ENCODE results near the gene SLC35F3. TPM values are rescaled to one million over a fixed set of nuclear protein-coding genes. Genes with fewer than 3 reads are reported as not detected.

Gene SLC35F3
- total RNA-seq, 2 donors from 2014 or later = 0.13 TPM; not detected in 1

- no peaks in the 10 kb centered on the region for H3K27me3 ChIP-seq
- TF ChIP-seq CTCF (IDR thresholded peaks at IDR 0.05) = no peak
- no peak overlapping the region for H3K27ac ChIP-seq
- no peaks in the 10 kb centered on the region for H3K36me3 ChIP-seq
- H3K9ac ChIP-seq (ENCODE audit: low read depth in 2 of 2, low read length in 2 of 2) = no peak overlapping the region
- H3K9me3 ChIP-seq = no peaks in the 10 kb centered on the region
- no peak for DNase-seq
- no peaks in the 10 kb centered on the region for H3K4me1 ChIP-seq
- intact Hi-C loops (cut with DNase I) = no loop called here
- no peak overlapping the region for H3K4me3 ChIP-seq
Observed at GRCh38 chr1:234235434-234235881, 331.0 kb downstream of the SLC35F3 start.

GRCh38 chr1:234237393-234237792, 332.9 kb downstream of the SLC35F3 start:
- Histone ChIP-seq H3K9me3 (no peaks in the 10 kb centered on the region), H3K4me1 (no peaks in the 10 kb centered on the region), H3K9ac (ENCODE audit: low read depth in 2 of 2, low read length in 2 of 2) (no peak overlapping the region), H3K27ac (no peak overlapping the region), H3K4me3 (no peak overlapping the region), H3K36me3 (no peaks in the 10 kb centered on the region), H3K27me3 (no peaks in the 10 kb centered on the region)
- intact Hi-C loops (cut with DNase I) = no loop called here
- no peak for DNase-seq
- TF ChIP-seq CTCF (IDR thresholded peaks at IDR 0.05) = no peak

- Histone ChIP-seq H3K9me3 (no peaks in the 10 kb centered on the region), H3K27ac (no peak overlapping the region), H3K4me1 (no peaks in the 10 kb centered on the region), H3K27me3 (no peaks in the 10 kb centered on the region), H3K4me3 (no peak overlapping the region), H3K36me3 (no peaks in the 10 kb centered on the region), H3K9ac (ENCODE audit: low read depth in 2 of 2, low read length in 2 of 2) (no peak overlapping the region)
- intact Hi-C loops (cut with DNase I) = no loop called here
- DNase-seq = no peak
- no peak for TF ChIP-seq CTCF (IDR thresholded peaks at IDR 0.05)
Observed at GRCh38 chr1:234238060-234238459, 333.6 kb downstream of the SLC35F3 start.

- no peak overlapping the region for H3K9ac ChIP-seq (ENCODE audit: low read depth in 2 of 2, low read length in 2 of 2)
- H3K4me1 ChIP-seq = no peaks in the 10 kb centered on the region
- DNase-seq = no peak
- TF ChIP-seq CTCF (IDR thresholded peaks at IDR 0.05) = no peak
- H3K27me3 ChIP-seq = no peaks in the 10 kb centered on the region
- H3K36me3 ChIP-seq = no peaks in the 10 kb centered on the region
- intact Hi-C loops (cut with DNase I) = no loop called here
- no peak overlapping the region for H3K4me3 ChIP-seq
- no peaks in the 10 kb centered on the region for H3K9me3 ChIP-seq
- H3K27ac ChIP-seq = no peak overlapping the region
Observed at GRCh38 chr1:234239515-234239914, 335.0 kb downstream of the SLC35F3 start.

GRCh38 chr1:234239936-234240335, 335.5 kb downstream of the SLC35F3 start:
- no peak for TF ChIP-seq CTCF (IDR thresholded peaks at IDR 0.05)
- no peak overlapping the region for H3K4me3 ChIP-seq
- no peaks in the 10 kb centered on the region for H3K27me3 ChIP-seq
- H3K4me1 ChIP-seq = no peaks in the 10 kb centered on the region
- DNase-seq = no peak
- no peaks in the 10 kb centered on the region for H3K9me3 ChIP-seq
- no peak overlapping the region for H3K27ac ChIP-seq
- intact Hi-C loops (cut with DNase I) = no loop called here
- no peak overlapping the region for H3K9ac ChIP-seq (ENCODE audit: low read depth in 2 of 2, low read length in 2 of 2)
- H3K36me3 ChIP-seq = no peaks in the 10 kb centered on the region

- Histone ChIP-seq H3K9ac (ENCODE audit: low read depth in 2 of 2, low read length in 2 of 2) (no peak overlapping the region), H3K27ac (no peak overlapping the region), H3K4me1 (no peaks in the 10 kb centered on the region), H3K4me3 (no peak overlapping the region), H3K9me3 (no peaks in the 10 kb centered on the region), H3K36me3 (no peaks in the 10 kb centered on the region), H3K27me3 (no peaks in the 10 kb centered on the region)
- no peak for TF ChIP-seq CTCF (IDR thresholded peaks at IDR 0.05)
- intact Hi-C loops (cut with DNase I) = no loop called here
- DNase-seq = no peak
Observed at GRCh38 chr1:234240680-234241079, 336.2 kb downstream of the SLC35F3 start.

Data from colonic mucosa (tissue), 4 donors.